OCI-LY3 (cell line): ENCODE results near the gene MARCHF3.

Experiments
- H2AFZ ChIP-seq: fragments of 200-600, 300-600 bp; shearing (Covaris generic); 2 replicates; pipeline ENCODE4 v1.6.0; 2014; ENCODE audit warnings: antibody characterized with exemption, low read depth, low read length
- H3K27ac ChIP-seq: fragments of 200-600, 300-600 bp; sonication (generic); 2 replicates; pipeline ENCODE4 v1.5.1; 2014; ENCODE audit warnings: mild to moderate bottlenecking, low read length, moderate library complexity, mixed read lengths
- H3K27me3 ChIP-seq: fragments of 200-600, 300-600 bp; sonication (generic); 2 replicates; pipeline ENCODE4 v1.6.1; 2014; ENCODE audit warnings: low read depth, low read length, mixed read lengths
- H3K36me3 ChIP-seq: fragments of 200-600, 300-600 bp; sonication (generic); replicated peaks from 2 replicates; pipeline ENCODE3; 2014; ENCODE audit warnings: low read depth, low read length, mixed read lengths
- H3K4me1 ChIP-seq: fragments of 300-600, 200-600 bp; sonication (generic); 2 replicates; pipeline ENCODE4 v1.6.1; 2014; ENCODE audit warnings: low read length, mixed read lengths
- H3K4me2 ChIP-seq: fragments of 200-600, 300-600 bp; sonication (generic); 2 replicates; pipeline ENCODE4 v1.6.1; 2014; ENCODE audit warnings: low read length, mixed read lengths
- H3K4me3 ChIP-seq: fragments of 300-600, 200-600 bp; sonication (generic); 2 replicates; pipeline ENCODE4 v1.5.1; 2014; ENCODE audit warnings: antibody characterized with exemption, mild to moderate bottlenecking, low read length, moderate library complexity
- H3K79me2 ChIP-seq: fragments of 300-600, 200-600 bp; shearing (Covaris generic); 2 replicates; pipeline ENCODE4 v1.6.1; 2014; ENCODE audit warnings: mild to moderate bottlenecking, low read length, mixed read lengths
- H3K9ac ChIP-seq: fragments of 300-600, 200-600 bp; shearing (Covaris generic); 2 replicates; pipeline ENCODE4 v1.6.0; 2014; ENCODE audit warnings: mild to moderate bottlenecking, low read length, moderate library complexity
- H3K9me3 ChIP-seq: fragments of 200-600, 300-600 bp; shearing (Covaris generic); 2 replicates; pipeline ENCODE4 v1.6.1; 2014; ENCODE audit warnings: low read length, mixed read lengths; ENCODE audit not compliant: insufficient read depth
- H4K20me1 ChIP-seq: fragments of 200-600, 300-600 bp; sonication (generic); 2 replicates; pipeline ENCODE4 v1.6.1; 2016; ENCODE audit warnings: low read length, mixed read lengths; ENCODE audit not compliant: insufficient read depth
- CTCF ChIP-seq: fragments of 200-600, 300-600 bp; sonication (generic); IDR thresholded peaks from 2 replicates; pipeline ENCODE4 v1.5.1; 2014; ENCODE audit warnings: antibody characterized with exemption, low read length, low read depth
- EZH2phosphoT487 ChIP-seq: fragments of 200-600 bp; shearing (Covaris generic); IDR thresholded peaks from 2 replicates; pipeline ENCODE4 v1.6.1; 2018; ENCODE audit warnings: antibody characterized with exemption, mixed run types, low read depth

Gene MARCHF3

GRCh38 chr5:126956991-126957390 lies 73.4 kb downstream of the MARCHF3 start:
- no peak overlapping the region for H2AFZ ChIP-seq
- H3K9ac ChIP-seq: no peak overlapping the region
- no peaks in the 10 kb centered on the region for H3K9me3 ChIP-seq
- H3K27ac ChIP-seq: no peak overlapping the region
- no peaks in the 10 kb centered on the region for H3K79me2 ChIP-seq
- no peak for TF ChIP-seq CTCF
- H3K27me3 ChIP-seq: no peaks in the 10 kb centered on the region
- no peaks in the 10 kb centered on the region for H4K20me1 ChIP-seq
- no peaks in the 10 kb centered on the region for H3K4me1 ChIP-seq
- H3K4me2 ChIP-seq: no peak overlapping the region
- no peaks in the 10 kb centered on the region for H3K36me3 ChIP-seq
- H3K4me3 ChIP-seq: no peak overlapping the region

DNA sequence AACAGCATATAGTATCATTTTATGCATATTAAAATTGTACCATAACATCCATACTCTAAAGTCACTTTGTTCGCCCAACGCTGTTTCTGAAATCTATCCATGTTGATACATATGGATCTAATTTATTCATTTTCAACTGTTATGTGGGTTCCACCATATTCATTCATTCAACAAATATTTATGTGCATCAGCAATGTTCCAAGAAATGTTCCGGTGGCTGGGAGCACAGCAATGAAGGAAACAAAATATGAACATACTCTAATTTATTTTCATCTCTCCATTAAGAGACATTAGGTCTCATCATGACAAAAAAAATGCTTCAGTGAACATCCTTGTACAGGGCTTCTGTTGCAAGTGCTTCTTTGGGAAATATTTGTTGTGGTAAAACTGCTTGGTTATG lies 75.4 kb downstream of the MARCHF3 start:
- Histone ChIP-seq H3K36me3 (no peaks in the 10 kb centered on the region), H4K20me1 (no peaks in the 10 kb centered on the region), H3K27ac (no peak overlapping the region), H3K27me3 (no peaks in the 10 kb centered on the region), H3K79me2 (no peaks in the 10 kb centered on the region), H3K4me3 (no peak overlapping the region), H2AFZ (no peak overlapping the region), H3K9ac (no peak overlapping the region), H3K4me1 (no peaks in the 10 kb centered on the region), H3K9me3 (no peaks in the 10 kb centered on the region), H3K4me2 (no peak overlapping the region)
- no peak for TF ChIP-seq CTCF
- no peak for TF ChIP-seq EZH2phosphoT487

- Histone ChIP-seq H3K4me2 (no peak overlapping the region), H3K27ac (no peak overlapping the region), H2AFZ (no peak overlapping the region), H3K36me3 (no peaks in the 10 kb centered on the region), H3K27me3 (no peaks in the 10 kb centered on the region), H3K9ac (no peak overlapping the region), H3K4me1 (no peaks in the 10 kb centered on the region), H3K79me2 (no peaks in the 10 kb centered on the region), H4K20me1 (no peaks in the 10 kb centered on the region), H3K9me3 (no peaks in the 10 kb centered on the region), H3K4me3 (no peak overlapping the region)
- TF ChIP-seq CTCF (no peak), EZH2phosphoT487 (no peak)
Measured at GRCh38 chr5:126953640-126954039, 76.7 kb downstream of the MARCHF3 start.

DNA sequence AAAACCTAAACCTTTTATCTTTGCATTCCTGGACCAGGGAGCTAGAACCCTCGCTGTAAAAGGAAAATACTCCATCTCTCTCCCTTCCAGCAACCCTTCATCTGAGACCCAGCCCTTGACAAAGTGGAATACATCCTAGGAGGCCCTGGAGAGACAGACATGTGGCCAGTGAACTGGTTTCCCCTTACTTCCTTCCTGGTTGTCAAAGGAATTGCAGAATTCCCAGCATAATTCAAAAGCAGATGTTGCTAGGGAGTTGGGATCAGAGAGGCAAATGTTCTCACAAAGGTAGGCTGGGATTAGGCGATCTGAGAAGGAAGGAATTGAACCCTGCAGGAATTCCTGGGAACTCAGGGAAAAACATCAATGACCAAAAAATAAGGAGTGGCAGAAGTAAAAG lies 80.9 kb downstream of the MARCHF3 start:
- no peak overlapping the region for H3K4me2 ChIP-seq
- H3K27ac ChIP-seq: no peak overlapping the region
- H3K36me3 ChIP-seq: no peaks in the 10 kb centered on the region
- no peak overlapping the region for H3K4me3 ChIP-seq
- H3K79me2 ChIP-seq: no peaks in the 10 kb centered on the region
- H3K27me3 ChIP-seq: no peaks in the 10 kb centered on the region
- no peak overlapping the region for H3K9ac ChIP-seq
- no peaks in the 10 kb centered on the region for H3K9me3 ChIP-seq
- TF ChIP-seq EZH2phosphoT487 (no peak), CTCF (no peak)
- H4K20me1 ChIP-seq: no peaks in the 10 kb centered on the region
- H2AFZ ChIP-seq: no peak overlapping the region
- no peaks in the 10 kb centered on the region for H3K4me1 ChIP-seq
